ENCODE results near the gene EPHA1. TPM values are rescaled to one million over a fixed set of nuclear protein-coding genes. Genes with fewer than 3 reads are reported as not detected.

Gene EPHA1
- total and polyA plus RNA-seq, 2 experiments from 2014 or later = 60.7 to 154 TPM

GRCh38 chr7:143458263-143458662 lies 49.6 kb upstream of the EPHA1 start:
- H3K27me3 ChIP-seq (ENCODE audit: insufficient read depth) = no peaks in the 10 kb centered on the region
- H2AFZ ChIP-seq = no peak overlapping the region
- H3F3A ChIP-seq (replicated peaks; ENCODE audit: low read depth) = no peaks in the 10 kb centered on the region
- no peak overlapping the region for H3K27ac ChIP-seq (ENCODE audit: low read depth)
- H3K4me1 ChIP-seq (ENCODE audit: insufficient read depth) = no peaks in the 10 kb centered on the region; the same call in 1 of the 2 replicates
- peaks cover 5% of the 10 kb centered on the region; the same call in 2 of the 3 replicates for H3K4me1 Mint-ChIP-seq
- peaks cover 5% of the 10 kb centered on the region; the same call in 2 of the 3 replicates for H3K36me3 Mint-ChIP-seq (ENCODE audit: low read depth)
- H3K4me2 ChIP-seq = no peak overlapping the region
- no peaks in the 10 kb centered on the region for H3K79me2 ChIP-seq (replicated peaks; ENCODE audit: insufficient read depth)
- no peaks in the 10 kb centered on the region for H3K9me2 ChIP-seq (ENCODE audit: insufficient read depth)
- no peaks in the 10 kb centered on the region for H4K20me1 ChIP-seq (replicated peaks; ENCODE audit: insufficient read depth)
- H3K27me3 Mint-ChIP-seq (ENCODE audit: insufficient read depth, low read depth, poor library complexity) = no peaks in the 10 kb centered on the region
- H3K9me3 Mint-ChIP-seq = peaks cover 17% of the 10 kb centered on the region
- H3K27ac Mint-ChIP-seq = no peak overlapping the region
- ATAC-seq (no peak), DNase-seq (ENCODE audit: low spot score) (no peak)
- no peak overlapping the region for H3K4me3 ChIP-seq
- H3K4me3 Mint-ChIP-seq = no peak overlapping the region
- 0 out of 2 replicates have a peak, but pooled peaks cover 6% of the 10 kb centered on the region for H3K36me3 ChIP-seq (ENCODE audit: insufficient read depth)
- TF ChIP-seq STAT1 (IDR thresholded peaks at IDR 0.05; ENCODE audit: unreplicated experiment) (no peak), EZH2 (IDR thresholded peaks at IDR 0.05; ENCODE audit: low read depth, unreplicated experiment) (no peak), ZNF331 (CRISPR knock-in tag; IDR thresholded peaks at IDR 0.05; ENCODE audit: low read depth) (no peak), JUNB (IDR thresholded peaks at IDR 0.05; ENCODE audit: unreplicated experiment) (no peak), EZH2phosphoT487 (IDR thresholded peaks at IDR 0.05; ENCODE audit: unreplicated experiment) (no peak), ZNF114 (CRISPR knock-in tag; IDR thresholded peaks at IDR 0.05) (no peak), CTCF (conservative IDR thresholded peaks at IDR 0.05; ENCODE audit: low read depth in 2 of 2) (no peak), POLR2AphosphoS5 (IDR thresholded peaks at IDR 0.05; ENCODE audit: low read depth) (no peak), ETS1 (IDR thresholded peaks at IDR 0.05) (no peak), REST (IDR thresholded peaks at IDR 0.05; ENCODE audit: unreplicated experiment) (no peak), NANOG (IDR thresholded peaks at IDR 0.05; ENCODE audit: borderline replicate concordance) (no peak)
- TF ChIP-seq, protein P1, sequence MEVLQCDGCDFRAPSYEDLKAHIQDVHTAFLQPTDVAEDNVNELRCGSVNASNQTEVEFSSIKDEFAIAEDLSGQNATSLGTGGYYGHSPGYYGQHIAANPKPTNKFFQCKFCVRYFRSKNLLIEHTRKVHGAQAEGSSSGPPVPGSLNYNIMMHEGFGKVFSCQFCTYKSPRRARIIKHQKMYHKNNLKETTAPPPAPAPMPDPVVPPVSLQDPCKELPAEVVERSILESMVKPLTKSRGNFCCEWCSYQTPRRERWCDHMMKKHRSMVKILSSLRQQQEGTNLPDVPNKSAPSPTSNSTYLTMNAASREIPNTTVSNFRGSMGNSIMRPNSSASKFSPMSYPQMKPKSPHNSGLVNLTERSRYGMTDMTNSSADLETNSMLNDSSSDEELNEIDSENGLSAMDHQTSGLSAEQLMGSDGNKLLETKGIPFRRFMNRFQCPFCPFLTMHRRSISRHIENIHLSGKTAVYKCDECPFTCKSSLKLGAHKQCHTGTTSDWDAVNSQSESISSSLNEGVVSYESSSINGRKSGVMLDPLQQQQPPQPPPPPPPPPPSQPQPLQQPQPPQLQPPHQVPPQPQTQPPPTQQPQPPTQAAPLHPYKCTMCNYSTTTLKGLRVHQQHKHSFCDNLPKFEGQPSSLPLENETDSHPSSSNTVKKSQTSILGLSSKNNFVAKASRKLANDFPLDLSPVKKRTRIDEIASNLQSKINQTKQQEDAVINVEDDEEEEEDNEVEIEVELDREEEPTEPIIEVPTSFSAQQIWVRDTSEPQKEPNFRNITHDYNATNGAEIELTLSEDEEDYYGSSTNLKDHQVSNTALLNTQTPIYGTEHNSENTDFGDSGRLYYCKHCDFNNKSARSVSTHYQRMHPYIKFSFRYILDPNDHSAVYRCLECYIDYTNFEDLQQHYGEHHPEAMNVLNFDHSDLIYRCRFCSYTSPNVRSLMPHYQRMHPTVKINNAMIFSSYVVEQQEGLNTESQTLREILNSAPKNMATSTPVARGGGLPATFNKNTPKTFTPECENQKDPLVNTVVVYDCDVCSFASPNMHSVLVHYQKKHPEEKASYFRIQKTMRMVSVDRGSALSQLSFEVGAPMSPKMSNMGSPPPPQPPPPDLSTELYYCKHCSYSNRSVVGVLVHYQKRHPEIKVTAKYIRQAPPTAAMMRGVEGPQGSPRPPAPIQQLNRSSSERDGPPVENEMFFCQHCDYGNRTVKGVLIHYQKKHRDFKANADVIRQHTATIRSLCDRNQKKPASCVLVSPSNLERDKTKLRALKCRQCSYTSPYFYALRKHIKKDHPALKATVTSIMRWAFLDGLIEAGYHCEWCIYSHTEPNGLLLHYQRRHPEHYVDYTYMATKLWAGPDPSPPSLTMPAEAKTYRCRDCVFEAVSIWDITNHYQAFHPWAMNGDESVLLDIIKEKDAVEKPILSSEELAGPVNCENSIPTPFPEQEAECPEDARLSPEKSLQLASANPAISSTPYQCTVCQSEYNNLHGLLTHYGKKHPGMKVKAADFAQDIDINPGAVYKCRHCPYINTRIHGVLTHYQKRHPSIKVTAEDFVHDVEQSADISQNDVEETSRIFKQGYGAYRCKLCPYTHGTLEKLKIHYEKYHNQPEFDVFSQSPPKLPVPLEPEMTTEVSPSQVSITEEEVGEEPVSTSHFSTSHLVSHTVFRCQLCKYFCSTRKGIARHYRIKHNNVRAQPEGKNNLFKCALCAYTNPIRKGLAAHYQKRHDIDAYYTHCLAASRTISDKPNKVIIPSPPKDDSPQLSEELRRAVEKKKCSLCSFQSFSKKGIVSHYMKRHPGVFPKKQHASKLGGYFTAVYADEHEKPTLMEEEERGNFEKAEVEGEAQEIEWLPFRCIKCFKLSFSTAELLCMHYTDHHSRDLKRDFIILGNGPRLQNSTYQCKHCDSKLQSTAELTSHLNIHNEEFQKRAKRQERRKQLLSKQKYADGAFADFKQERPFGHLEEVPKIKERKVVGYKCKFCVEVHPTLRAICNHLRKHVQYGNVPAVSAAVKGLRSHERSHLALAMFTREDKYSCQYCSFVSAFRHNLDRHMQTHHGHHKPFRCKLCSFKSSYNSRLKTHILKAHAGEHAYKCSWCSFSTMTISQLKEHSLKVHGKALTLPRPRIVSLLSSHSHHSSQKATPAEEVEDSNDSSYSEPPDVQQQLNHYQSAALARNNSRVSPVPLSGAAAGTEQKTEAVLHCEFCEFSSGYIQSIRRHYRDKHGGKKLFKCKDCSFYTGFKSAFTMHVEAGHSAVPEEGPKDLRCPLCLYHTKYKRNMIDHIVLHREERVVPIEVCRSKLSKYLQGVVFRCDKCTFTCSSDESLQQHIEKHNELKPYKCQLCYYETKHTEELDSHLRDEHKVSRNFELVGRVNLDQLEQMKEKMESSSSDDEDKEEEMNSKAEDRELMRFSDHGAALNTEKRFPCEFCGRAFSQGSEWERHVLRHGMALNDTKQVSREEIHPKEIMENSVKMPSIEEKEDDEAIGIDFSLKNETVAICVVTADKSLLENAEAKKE (CRISPR knock-in tag; IDR thresholded peaks at IDR 0.05) = no peak

All from GM23338 (cell line).